ENCODE measurements around the gene LSM2. TPM values are rescaled to one million over a fixed set of nuclear protein-coding genes. Genes with fewer than 3 reads are reported as not detected.
"Not testable (repeated sequence)": the region's sequence is repeated elsewhere in the genome, so short reads cannot be mapped to it uniquely, and the experiment has no call there.

Gene LSM2
- polyA plus RNA-seq, 1 experiment, result 34.2 TPM

DNA sequence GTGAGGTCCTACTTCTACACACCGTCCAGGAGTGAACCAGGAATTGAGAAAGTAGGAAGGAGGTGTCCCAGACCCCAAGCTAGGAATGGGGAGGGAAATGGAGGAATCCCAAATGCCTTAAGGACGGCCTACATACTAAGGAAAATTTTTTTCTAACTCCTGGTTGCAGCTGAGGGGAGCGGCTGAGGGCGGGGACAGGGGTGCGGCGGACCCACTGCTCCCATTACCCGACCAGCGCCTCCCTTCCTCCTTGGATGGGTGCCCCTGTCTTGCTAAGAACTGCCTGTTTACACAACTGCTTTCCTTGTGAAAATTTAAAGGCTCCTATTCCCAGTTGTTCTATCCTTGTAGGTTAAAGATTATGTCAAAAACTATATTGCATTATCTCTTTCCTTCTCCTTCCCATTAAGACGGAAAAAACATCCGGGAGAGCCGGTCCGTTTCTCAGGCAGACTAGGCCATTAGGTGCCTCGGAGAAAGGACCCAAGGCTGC is 20.1 kb upstream of the LSM2 start:
- no peak for DNase-seq (ENCODE audit: low read depth, low spot score)
- Histone ChIP-seq H3K27me3 (ENCODE audit: control insufficient read depth, insufficient read depth, low read length) (no peaks in the 10 kb centered on the region), H3K9me3 (ENCODE audit: control insufficient read depth, insufficient read depth, low read length) (no peaks in the 10 kb centered on the region), H3K4me3 (ENCODE audit: low read depth, low read length) (peak overlapping the region; percentile 55), H3K27ac (ENCODE audit: low read depth, low read length) (peak overlapping the region; percentile 90)
- CTCF ChIA-PET, result interaction anchor here (1.2 kb wide), 1 partner anchor 57 kb away, joined by 3 read pairs; no protein-coding TSS in a partner anchor
- POLR2A ChIA-PET, result interaction anchor here (0.5 to 2.3 kb wide), 37 partner anchors 8 to 281 kb away, joined by 3 to 53 read pairs (median 5); partner anchors contain the start of genes ABHD16A, ATP6V1G2, BAG6 and C6orf47
- TF ChIP-seq, protein P1, sequence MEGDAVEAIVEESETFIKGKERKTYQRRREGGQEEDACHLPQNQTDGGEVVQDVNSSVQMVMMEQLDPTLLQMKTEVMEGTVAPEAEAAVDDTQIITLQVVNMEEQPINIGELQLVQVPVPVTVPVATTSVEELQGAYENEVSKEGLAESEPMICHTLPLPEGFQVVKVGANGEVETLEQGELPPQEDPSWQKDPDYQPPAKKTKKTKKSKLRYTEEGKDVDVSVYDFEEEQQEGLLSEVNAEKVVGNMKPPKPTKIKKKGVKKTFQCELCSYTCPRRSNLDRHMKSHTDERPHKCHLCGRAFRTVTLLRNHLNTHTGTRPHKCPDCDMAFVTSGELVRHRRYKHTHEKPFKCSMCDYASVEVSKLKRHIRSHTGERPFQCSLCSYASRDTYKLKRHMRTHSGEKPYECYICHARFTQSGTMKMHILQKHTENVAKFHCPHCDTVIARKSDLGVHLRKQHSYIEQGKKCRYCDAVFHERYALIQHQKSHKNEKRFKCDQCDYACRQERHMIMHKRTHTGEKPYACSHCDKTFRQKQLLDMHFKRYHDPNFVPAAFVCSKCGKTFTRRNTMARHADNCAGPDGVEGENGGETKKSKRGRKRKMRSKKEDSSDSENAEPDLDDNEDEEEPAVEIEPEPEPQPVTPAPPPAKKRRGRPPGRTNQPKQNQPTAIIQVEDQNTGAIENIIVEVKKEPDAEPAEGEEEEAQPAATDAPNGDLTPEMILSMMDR (IDR thresholded peaks at IDR 0.05; ENCODE audit: low read depth, low read length), result no peak

DNA sequence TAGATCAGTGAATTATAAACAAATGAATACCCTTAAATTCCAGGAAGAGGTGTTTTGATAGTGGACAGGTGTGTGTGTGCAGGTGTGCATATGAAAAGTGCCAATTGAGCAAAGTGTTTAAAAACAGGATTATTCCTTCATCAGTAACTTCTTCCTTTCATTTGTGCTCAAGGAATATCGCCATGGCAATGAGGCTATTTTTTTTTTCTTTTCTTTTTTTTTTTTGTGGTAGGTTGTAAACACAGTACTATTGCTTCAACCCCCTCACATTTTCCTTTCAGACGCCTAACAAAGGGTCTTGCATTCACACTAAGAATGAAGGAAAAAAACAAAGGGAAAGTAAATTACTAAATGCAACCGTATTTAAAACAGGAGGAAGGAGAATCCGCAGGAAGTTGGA is 18.8 kb upstream of the LSM2 start:
- ChIA-PET CTCF (interaction anchor here (0.6 kb wide), 1 partner anchor 145 kb away, joined by 3 read pairs; the partner anchor contains the start of gene LY6G5C), POLR2A (no interaction called here)
- DNase-seq (ENCODE audit: low read depth, low spot score), result no peak
- Histone ChIP-seq H3K4me3 (ENCODE audit: low read depth, low read length) (no peak overlapping the region), H3K27ac (ENCODE audit: low read depth, low read length) (no peak overlapping the region), H3K9me3 (ENCODE audit: control insufficient read depth, insufficient read depth, low read length) (no peaks in the 10 kb centered on the region), H3K27me3 (ENCODE audit: control insufficient read depth, insufficient read depth, low read length) (no peaks in the 10 kb centered on the region)
- TF ChIP-seq, protein P1 (IDR thresholded peaks at IDR 0.05; ENCODE audit: low read depth, low read length), result no peak

DNA sequence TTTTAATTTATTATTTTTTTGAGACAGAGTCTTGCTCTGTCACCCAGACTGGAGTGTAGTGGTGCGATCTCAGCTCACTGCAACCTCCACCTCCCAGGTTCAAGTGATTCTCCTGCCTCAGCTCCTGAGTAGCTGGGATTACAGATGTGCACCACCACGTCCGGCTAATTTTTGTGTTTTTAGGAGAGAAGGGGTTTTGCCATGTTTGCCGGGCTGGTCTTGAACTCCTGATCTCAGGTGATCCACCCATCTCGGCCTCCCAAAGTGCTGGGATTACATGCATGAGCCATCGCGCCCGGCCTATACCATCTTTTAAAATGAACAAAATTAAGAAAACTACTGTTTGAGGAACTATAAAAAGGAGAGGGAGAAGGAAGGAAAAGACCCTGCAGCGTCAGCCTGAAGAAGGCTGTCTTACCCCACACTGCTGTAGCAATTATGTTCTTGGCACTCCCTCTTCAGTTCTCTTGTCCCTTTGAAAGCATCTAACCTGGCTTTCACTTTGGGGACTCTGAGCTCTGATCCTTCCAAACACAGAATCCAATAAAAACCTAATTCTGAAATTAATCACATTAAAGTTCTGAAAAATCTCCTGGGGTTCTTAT is 16.9 kb upstream of the LSM2 start:
- POLR2A ChIA-PET, result interaction anchor here (1.7 kb wide), 1 partner anchor 17 kb away, joined by 7 read pairs; the partner anchor contains the start of gene LSM2
- not testable (repeated sequence) for H3K4me3 ChIP-seq (ENCODE audit: low read depth, low read length); H3K27ac ChIP-seq (ENCODE audit: low read depth, low read length); DNase-seq (ENCODE audit: low read depth, low spot score); H3K9me3 ChIP-seq (ENCODE audit: control insufficient read depth, insufficient read depth, low read length); H3K27me3 ChIP-seq (ENCODE audit: control insufficient read depth, insufficient read depth, low read length)
- CTCF ChIA-PET, result interaction anchor here (0.7 kb wide), 1 partner anchor 32 kb away, joined by 4 read pairs; no protein-coding TSS in a partner anchor

DNA sequence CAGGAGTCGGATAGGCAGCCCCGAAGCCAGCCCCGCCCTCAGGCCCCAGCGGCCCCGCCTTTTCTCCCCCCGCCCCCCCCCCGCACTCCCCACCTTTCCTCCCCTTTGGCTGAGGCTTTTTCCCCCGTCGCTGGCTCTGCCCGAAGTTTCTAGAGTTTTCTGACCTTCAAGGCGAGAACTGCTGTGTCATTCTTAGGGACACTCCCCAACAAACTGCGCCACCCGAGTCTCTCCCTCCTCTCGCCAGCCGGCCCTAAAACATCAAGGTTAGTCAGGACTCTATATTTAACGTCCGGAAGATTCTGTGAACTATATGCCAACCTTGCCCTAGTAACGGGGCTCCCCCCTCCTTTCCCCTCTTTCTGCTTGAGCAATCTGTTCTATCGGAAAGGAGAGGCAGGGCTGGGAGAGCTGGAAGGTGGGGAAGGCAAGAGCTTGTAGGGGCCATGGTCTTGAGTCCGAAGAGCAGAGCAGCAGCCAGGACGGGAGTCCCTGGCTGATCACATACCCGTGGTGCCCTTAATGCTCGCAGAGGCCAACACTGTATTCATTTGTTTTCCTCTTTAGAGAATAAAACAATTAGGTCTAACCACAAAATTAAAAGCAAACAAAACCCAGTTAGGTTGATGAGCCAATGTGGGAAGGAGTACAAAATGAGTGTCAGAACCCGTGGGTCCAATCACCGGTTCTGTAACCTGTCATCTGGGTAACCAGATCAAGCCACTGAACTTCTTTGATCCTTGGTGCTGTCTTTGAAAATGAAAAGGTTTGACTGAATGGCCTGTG is 15.5 kb upstream of the LSM2 start:
- H3K27ac ChIP-seq (ENCODE audit: low read depth, low read length), result peak overlapping the region; percentile 91
- CTCF ChIA-PET, result interaction anchor here (0.5 kb wide), 1 partner anchor 87 kb away, joined by 5 read pairs; no protein-coding TSS in a partner anchor
- peak overlapping the region; percentile 67 for H3K4me3 ChIP-seq (ENCODE audit: low read depth, low read length)
- POLR2A ChIA-PET, result interaction anchor here (1.3 to 1.7 kb wide), 3 partner anchors 16 to 55 kb away, joined by 3 to 7 read pairs (median 7); partner anchors contain the start of genes LSM2 and VARS1
- DNase-seq (ENCODE audit: low read depth, low spot score), result no peak
- H3K27me3 ChIP-seq (ENCODE audit: control insufficient read depth, insufficient read depth, low read length), result no peaks in the 10 kb centered on the region
- no peaks in the 10 kb centered on the region; the same call in 1 of the 2 replicates for H3K9me3 ChIP-seq (ENCODE audit: control insufficient read depth, insufficient read depth, low read length)
- TF ChIP-seq, protein P1 (IDR thresholded peaks at IDR 0.05; ENCODE audit: low read depth, low read length), result no peak

DNA sequence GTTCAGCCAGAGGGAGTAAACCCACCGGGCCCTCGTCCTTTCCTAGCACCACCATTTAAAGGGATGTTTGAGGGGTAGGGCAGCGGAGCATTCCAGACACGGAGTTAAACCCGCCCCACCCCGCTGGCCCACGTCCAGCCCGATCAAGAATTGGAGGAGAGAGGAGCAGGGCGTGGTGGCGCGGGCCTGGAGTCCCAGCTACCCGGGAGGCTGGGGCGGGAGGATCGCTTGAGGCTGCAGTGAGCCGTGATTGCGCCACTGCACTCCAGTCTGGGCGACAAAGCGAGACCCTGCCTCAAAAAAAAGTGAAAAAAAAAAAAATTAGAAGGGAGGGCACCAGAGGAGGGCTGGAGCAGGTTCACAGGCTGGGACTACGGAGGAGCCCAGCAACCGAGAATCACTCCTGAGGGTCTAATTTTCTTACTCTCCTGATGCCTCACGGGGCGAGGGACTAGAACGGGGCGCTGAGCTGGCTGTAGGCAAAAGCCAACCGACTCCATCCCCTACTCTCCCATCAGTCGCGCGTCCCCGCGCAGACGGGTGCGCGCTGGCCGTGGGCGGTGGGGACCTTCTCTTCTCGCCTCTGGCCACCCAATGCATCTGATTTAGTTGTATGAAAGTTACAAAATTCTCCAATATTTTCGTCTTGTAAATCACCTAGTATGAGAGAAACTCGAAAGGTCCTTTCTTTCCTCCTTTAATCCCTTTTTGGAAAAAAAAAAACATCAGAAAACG is 14.7 kb upstream of the LSM2 start:
- H3K4me3 ChIP-seq (ENCODE audit: low read depth, low read length), result peak overlapping the region; percentile 67

DNA sequence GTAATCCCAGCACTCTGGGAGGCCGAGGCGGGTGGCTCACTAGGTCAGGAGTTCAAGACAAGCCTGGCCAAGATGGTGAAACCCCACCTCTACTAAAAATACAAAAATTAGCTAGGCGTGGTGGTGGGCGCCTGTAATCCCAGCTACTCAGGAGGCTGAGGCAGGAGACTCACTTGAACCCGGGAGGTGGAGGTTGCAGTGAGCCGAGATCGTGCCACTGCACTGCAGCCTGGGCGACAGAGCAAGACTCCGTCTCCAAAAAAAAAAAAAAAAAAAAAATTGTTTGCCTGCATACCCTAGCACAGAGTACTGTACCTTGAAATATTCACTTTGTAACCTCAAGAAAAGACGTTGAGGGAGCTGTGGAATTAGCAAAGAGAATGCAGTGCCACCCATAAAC is 13.6 kb upstream of the LSM2 start:
- H3K9me3 ChIP-seq (ENCODE audit: control insufficient read depth, insufficient read depth, low read length); H3K4me3 ChIP-seq (ENCODE audit: low read depth, low read length); H3K27me3 ChIP-seq (ENCODE audit: control insufficient read depth, insufficient read depth, low read length); DNase-seq (ENCODE audit: low read depth, low spot score); POLR2A ChIA-PET; H3K27ac ChIP-seq (ENCODE audit: low read depth, low read length): not testable (repeated sequence)
- CTCF ChIA-PET, result interaction anchor here (0.6 to 0.8 kb wide), 2 partner anchors 9 kb away, joined by 6 to 7 read pairs; no protein-coding TSS in a partner anchor

More for the DNA sequence above, 14.7 kb upstream of the LSM2 start:
- H3K27me3 ChIP-seq (ENCODE audit: control insufficient read depth, insufficient read depth, low read length), result no peaks in the 10 kb centered on the region
- TF ChIP-seq, protein P1 (IDR thresholded peaks at IDR 0.05; ENCODE audit: low read depth, low read length), result no peak
- no peaks in the 10 kb centered on the region; the same call in 1 of the 2 replicates for H3K9me3 ChIP-seq (ENCODE audit: control insufficient read depth, insufficient read depth, low read length)
- POLR2A ChIA-PET, result interaction anchor here (0.9 to 1.7 kb wide), 3 partner anchors 15 to 55 kb away, joined by 3 to 7 read pairs (median 6); partner anchors contain the start of genes LSM2 and VARS1
- no peak for DNase-seq (ENCODE audit: low read depth, low spot score)
- CTCF ChIA-PET, result interaction anchor here (0.8 kb wide), 1 partner anchor 8 kb away, joined by 6 read pairs; no protein-coding TSS in a partner anchor
- peak overlapping the region; percentile 91 for H3K27ac ChIP-seq (ENCODE audit: low read depth, low read length)
